HFFc6 (cell line): ENCODE data around the gene CCDC38. TPM values are rescaled to one million over a fixed set of nuclear protein-coding genes. Genes with fewer than 3 reads are reported as not detected.

Experiments
- DNase-seq: peaks from one replicate; pipeline ENCODE4 v3.0.0-alpha.2; 2018
- H3K27ac Mint-ChIP-seq: 2 replicates; pipeline ENCODE4 v1.8.0; 2020; ENCODE audit warnings: mild to moderate bottlenecking, mixed read lengths
- H3K27me3 Mint-ChIP-seq: 2 replicates; pipeline ENCODE4 v1.8.0; 2021; ENCODE audit warnings: mild to moderate bottlenecking, moderate library complexity, mixed read lengths; ENCODE audit not compliant: insufficient read depth
- H3K36me3 Mint-ChIP-seq: 2 replicates; pipeline ENCODE4 v1.8.0; 2021; ENCODE audit warnings: low read depth, mixed read lengths
- H3K4me1 Mint-ChIP-seq: 2 replicates; pipeline ENCODE4 v1.8.0; 2020; ENCODE audit warnings: low read depth, mixed read lengths
- H3K4me3 Mint-ChIP-seq: 2 replicates; pipeline ENCODE4 v1.8.0; 2020; ENCODE audit warnings: mild to moderate bottlenecking, moderate library complexity, mixed read lengths
- H3K9me3 Mint-ChIP-seq: 2 replicates; pipeline ENCODE4 v1.8.0; 2020; ENCODE audit warnings: mild to moderate bottlenecking, mixed read lengths
- long read RNA-seq: library from polyadenylated mRNA; unstranded; transcript quantifications from one replicate; pipeline ENCODE4 v2.0.0, GENCODE V29; 2019
- total RNA-seq, 6 experiments: library from RNA; stranded (reverse); fragmentation: NEBNext Ultra II Directional; extraction: Animal tissue kit (Norgen Biotek cat#: 25700); gene quantifications; 2 replicates in 1 of 6; 3 replicates in 5 of 6; pipeline ENCODE4 v1.2.3, GENCODE V29; 2021
- TF ChIP-seq, protein P1 (sequence below): fragments of 200-600 bp; sonication (generic); IDR thresholded peaks from 2 replicates; pipeline ENCODE4 v1.5.0; 2021; ENCODE audit warnings: antibody characterized with exemption, mild to moderate bottlenecking

CCDC38 gene
- not detected for total RNA-seq
- long read RNA-seq = 0 reads

DNA sequence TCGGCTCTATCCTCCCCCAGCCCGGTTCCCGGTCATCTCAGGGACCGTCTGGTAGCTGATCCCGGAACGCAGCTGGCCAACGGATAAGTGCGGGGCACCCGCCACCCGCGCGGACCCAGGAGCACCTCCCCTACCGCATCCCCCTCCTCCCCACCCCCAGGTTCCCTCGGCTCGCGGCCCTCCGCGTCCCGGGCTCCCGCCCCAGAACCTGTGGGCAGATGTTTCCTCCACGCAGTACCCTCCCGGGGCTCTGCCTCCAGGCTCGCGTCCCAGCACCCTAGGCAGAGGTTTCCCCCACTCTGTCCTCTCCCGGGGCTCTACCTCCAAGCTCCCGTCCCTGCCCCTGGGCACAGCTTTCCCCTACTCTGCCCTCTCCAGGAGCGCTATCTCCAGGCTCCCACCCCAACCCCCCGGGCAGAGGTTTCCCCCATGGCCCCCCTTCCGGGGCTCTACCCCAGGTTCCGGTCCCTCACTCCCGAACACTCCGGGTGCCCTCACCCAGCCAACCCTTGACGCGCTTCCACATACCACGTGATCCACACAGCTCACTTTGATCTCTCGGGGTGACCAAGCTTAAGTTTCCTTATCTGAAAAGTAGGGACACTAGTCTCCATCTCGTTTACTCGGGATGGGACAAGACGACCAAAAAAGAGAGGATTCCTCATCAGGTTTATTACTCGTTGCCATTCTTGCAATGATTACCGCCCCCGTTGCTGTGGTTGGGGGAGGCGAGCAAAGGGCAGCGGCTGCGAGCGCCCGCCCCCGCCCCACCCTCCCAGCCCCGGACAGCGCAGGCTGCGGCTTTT lies at the start of gene CCDC38:
Gene CCDC38, minus strand, starts transcription at position 91 of the 806 bp plus-strand sequence. CDS start 6,105 bp downstream, outside the sequence.
- peaks cover 5% of the 10 kb centered on the region; the same call in 1 of the 2 replicates for H3K4me1 Mint-ChIP-seq
- no peak within 1 kb of the TSS for H3K27ac Mint-ChIP-seq
- DNase-seq = peak; percentile 51
- peaks cover 6% of the 10 kb centered on the region for H3K27me3 Mint-ChIP-seq
- no peaks in the 10 kb centered on the region for H3K36me3 Mint-ChIP-seq
- TF ChIP-seq, protein P1, sequence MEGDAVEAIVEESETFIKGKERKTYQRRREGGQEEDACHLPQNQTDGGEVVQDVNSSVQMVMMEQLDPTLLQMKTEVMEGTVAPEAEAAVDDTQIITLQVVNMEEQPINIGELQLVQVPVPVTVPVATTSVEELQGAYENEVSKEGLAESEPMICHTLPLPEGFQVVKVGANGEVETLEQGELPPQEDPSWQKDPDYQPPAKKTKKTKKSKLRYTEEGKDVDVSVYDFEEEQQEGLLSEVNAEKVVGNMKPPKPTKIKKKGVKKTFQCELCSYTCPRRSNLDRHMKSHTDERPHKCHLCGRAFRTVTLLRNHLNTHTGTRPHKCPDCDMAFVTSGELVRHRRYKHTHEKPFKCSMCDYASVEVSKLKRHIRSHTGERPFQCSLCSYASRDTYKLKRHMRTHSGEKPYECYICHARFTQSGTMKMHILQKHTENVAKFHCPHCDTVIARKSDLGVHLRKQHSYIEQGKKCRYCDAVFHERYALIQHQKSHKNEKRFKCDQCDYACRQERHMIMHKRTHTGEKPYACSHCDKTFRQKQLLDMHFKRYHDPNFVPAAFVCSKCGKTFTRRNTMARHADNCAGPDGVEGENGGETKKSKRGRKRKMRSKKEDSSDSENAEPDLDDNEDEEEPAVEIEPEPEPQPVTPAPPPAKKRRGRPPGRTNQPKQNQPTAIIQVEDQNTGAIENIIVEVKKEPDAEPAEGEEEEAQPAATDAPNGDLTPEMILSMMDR = no peak
- H3K9me3 Mint-ChIP-seq = no peaks in the 10 kb centered on the region
- peak within 1 kb of the TSS; percentile 89 for H3K4me3 Mint-ChIP-seq

DNA sequence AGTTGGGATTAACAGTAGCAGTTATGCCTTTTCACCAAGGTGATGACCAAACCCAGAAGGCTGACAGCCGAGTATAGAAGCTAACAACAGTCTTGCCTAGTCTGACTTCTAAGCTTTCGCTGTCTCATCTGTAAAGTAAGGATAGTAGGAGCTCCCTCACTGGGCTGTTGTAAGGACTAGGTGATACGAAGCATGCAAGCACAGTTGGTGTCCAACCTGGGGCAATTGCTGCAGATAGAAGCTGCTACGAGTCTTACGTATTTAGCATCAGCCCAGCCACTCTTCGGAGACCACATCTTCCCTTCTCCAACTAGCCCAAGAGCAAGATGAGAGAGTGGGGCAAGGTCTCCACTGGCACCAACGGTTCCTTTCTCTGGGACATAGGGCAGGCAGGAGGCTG lies 47.7 kb upstream of the CCDC38 start:
- TF ChIP-seq, protein P1 = no peak
- Mint-ChIP-seq H3K27me3 (peaks cover 29% of the 10 kb centered on the region), H3K36me3 (no peaks in the 10 kb centered on the region), H3K9me3 (no peaks in the 10 kb centered on the region), H3K4me3 (no peak overlapping the region), H3K4me1 (peaks cover 12% of the 10 kb centered on the region), H3K27ac (no peak overlapping the region)
- DNase-seq = no peak

DNA sequence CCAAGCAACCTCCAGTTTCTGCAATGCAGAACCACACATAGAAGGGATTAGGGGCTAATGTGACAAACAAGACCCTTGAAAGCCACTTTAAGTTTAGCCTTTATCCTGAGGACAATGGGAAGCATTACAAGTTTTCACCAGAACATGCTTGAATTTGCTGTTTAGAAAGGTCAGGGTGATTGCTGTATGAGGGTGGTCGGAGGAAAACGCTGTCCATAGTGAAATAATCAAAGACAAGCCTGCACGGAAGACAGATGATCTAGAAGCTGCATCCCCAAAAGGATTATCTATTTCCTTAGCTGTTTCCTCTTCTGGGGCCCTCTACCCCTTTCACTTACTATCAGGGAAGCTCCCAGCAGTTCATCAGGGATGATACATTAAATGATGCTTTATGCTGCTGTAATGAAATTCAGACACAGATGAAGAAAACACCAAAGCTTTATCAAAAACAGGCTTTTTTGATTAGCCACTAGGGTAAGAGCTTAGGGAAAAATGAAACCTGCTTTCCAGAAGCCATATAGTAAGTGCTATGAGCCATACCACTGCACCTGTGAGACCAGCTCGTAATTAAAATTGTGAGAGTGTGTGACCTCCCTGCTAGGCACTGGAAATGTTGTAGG lies 47.2 kb upstream of the CCDC38 start:
- Mint-ChIP-seq H3K4me3 (no peak overlapping the region), H3K9me3 (no peaks in the 10 kb centered on the region), H3K27ac (no peak overlapping the region), H3K36me3 (no peaks in the 10 kb centered on the region), H3K27me3 (peaks cover 30% of the 10 kb centered on the region), H3K4me1 (peaks cover 7% of the 10 kb centered on the region)
- no peak for DNase-seq
- TF ChIP-seq, protein P1 = no peak

- H3K9me3 Mint-ChIP-seq = no peaks in the 10 kb centered on the region
- peaks cover 6% of the 10 kb centered on the region; the same call in 1 of the 2 replicates for H3K4me1 Mint-ChIP-seq
- H3K27me3 Mint-ChIP-seq = peaks cover 30% of the 10 kb centered on the region
- TF ChIP-seq, protein P1 = no peak
- no peak for DNase-seq
- no peak overlapping the region for H3K27ac Mint-ChIP-seq
- no peaks in the 10 kb centered on the region for H3K36me3 Mint-ChIP-seq
- no peak overlapping the region for H3K4me3 Mint-ChIP-seq
Measured at GRCh38 chr12:95988506-95989275, 46.3 kb upstream of the CCDC38 start.
